HG03095 (cell line): Measurements from ENCODE around the gene CEP57L1.
"Not testable (repeated sequence)": the region's sequence is repeated elsewhere in the genome, so short reads cannot be mapped to it uniquely, and the experiment has no call there.

Source experiments
- ATAC-seq: cut with Tn5 transposase; IDR thresholded peaks from one replicate; pipeline ENCODE4 v1.9.1; 2021; ENCODE audit warnings: moderate library complexity; ENCODE audit not compliant: unreplicated experiment

The CEP57L1 gene

GRCh38 chr6:109104512-109104911, 9.2 kb downstream of the CEP57L1 start:
- ATAC-seq = no peak

- ATAC-seq = no peak
Measured at GRCh38 chr6:109105681-109106080, 10.4 kb downstream of the CEP57L1 start.

GRCh38 chr6:109109663-109110062, 14.4 kb downstream of the CEP57L1 start:
- not testable (repeated sequence) for ATAC-seq

- ATAC-seq = not testable (repeated sequence)
Measured at GRCh38 chr6:109112663-109113062, 17.4 kb downstream of the CEP57L1 start.

GRCh38 chr6:109117346-109118035, 22.2 kb downstream of the CEP57L1 start:
- ATAC-seq = peak; percentile 74

- ATAC-seq = no peak
Measured at GRCh38 chr6:109118337-109118736, 23.0 kb downstream of the CEP57L1 start.

GRCh38 chr6:109118871-109119354, 23.6 kb downstream of the CEP57L1 start:
- ATAC-seq = no peak

GRCh38 chr6:109121411-109121810, 26.1 kb downstream of the CEP57L1 start:
- no peak for ATAC-seq

GRCh38 chr6:109124219-109124618, 28.9 kb downstream of the CEP57L1 start:
- no peak for ATAC-seq

- ATAC-seq = no peak
Measured at GRCh38 chr6:109125504-109125903, 30.2 kb downstream of the CEP57L1 start.

- ATAC-seq = no peak
Measured at GRCh38 chr6:109130065-109130464, 34.8 kb downstream of the CEP57L1 start.

GRCh38 chr6:109135600-109135999, 40.3 kb downstream of the CEP57L1 start:
- not testable (repeated sequence) for ATAC-seq

- ATAC-seq = not testable (repeated sequence)
Measured at GRCh38 chr6:109136039-109136438, 40.7 kb downstream of the CEP57L1 start.

- not testable (repeated sequence) for ATAC-seq
Measured at GRCh38 chr6:109136530-109136929, 41.2 kb downstream of the CEP57L1 start.

- no peak for ATAC-seq
Measured at GRCh38 chr6:109139109-109139508, 43.8 kb downstream of the CEP57L1 start.

GRCh38 chr6:109142067-109142466, 46.8 kb downstream of the CEP57L1 start:
- ATAC-seq = not testable (repeated sequence)

- ATAC-seq = no peak
Measured at GRCh38 chr6:109143191-109143590, 47.9 kb downstream of the CEP57L1 start.

- ATAC-seq = not testable (repeated sequence)
Measured at GRCh38 chr6:109148251-109148650, 52.9 kb downstream of the CEP57L1 start.

- not testable (repeated sequence) for ATAC-seq
Measured at GRCh38 chr6:109148716-109149115, 53.4 kb downstream of the CEP57L1 start.

- no peak for ATAC-seq
Measured at GRCh38 chr6:109153752-109154151, 58.4 kb downstream of the CEP57L1 start.

- no peak for ATAC-seq
Measured at GRCh38 chr6:109164331-109164730, 69.0 kb downstream of the CEP57L1 start.

GRCh38 chr6:109165392-109165974, 70.2 kb downstream of the CEP57L1 start:
- no peak for ATAC-seq
